ENCODE results near the gene CMTM5.

DNA sequence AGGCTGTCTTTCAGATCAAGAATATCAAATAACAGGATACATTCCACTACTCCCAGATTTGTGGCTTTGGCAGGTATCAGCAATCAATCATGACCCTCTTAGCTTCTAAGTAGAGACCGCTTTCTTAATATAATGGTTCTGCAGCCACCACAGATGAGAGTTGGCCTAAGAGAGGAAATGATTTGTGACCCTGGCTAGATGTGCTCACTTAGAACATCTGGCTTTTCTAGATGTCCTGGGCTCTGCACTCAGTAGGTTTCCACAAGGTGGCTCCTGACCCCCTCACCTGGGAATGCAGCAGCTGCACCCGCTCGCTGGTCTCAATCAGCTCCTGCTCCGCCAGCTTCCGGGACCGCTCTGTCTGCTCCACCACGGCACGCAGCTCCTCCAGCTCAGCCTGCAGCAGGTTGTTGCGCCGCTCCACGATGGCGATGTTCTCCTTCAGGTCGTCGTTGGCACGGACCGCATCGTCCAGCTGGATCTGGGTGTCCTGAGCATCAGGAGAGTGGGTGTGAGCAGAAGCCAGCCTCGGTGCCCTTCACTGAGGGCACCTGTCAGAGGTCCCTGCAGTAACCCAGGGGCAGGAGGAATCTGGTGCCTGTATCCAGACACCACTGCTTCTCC is 8.9 kb downstream of the CMTM5 start:
- TF ChIP-seq POLR2AphosphoS5 (IDR thresholded peaks at IDR 0.05; ENCODE audit: insufficient read depth, low read depth, low read length), result no peak
- TF ChIP-seq CTCF (IDR thresholded peaks at IDR 0.05; ENCODE audit: extremely low read depth in 1 of 2, insufficient read depth in 1 of 2, low read depth in 1 of 2, low read length in 2 of 2), result no peak
- TF ChIP-seq EZH2 (IDR thresholded peaks at IDR 0.05; ENCODE audit: borderline replicate concordance, low read depth, low read length, severe bottlenecking), result no peak
- no peak for TF ChIP-seq POLR2A (IDR thresholded peaks at IDR 0.05; ENCODE audit: low read depth, low read length)
- TF ChIP-seq MYC (IDR thresholded peaks at IDR 0.05; ENCODE audit: low read depth, low read length), result no peak
- no peak for TF ChIP-seq GATA2 (IDR thresholded peaks at IDR 0.05; ENCODE audit: insufficient read depth, insufficient read length, low read depth, low read length)
- no peak for TF ChIP-seq MAX (IDR thresholded peaks at IDR 0.05; ENCODE audit: insufficient read depth, insufficient read length)
- no peak for TF ChIP-seq FOS (IDR thresholded peaks at IDR 0.05; ENCODE audit: borderline replicate concordance, insufficient read depth, low read length)
- TF ChIP-seq JUN (IDR thresholded peaks at IDR 0.05; ENCODE audit: borderline replicate concordance, insufficient read depth, insufficient read length, low read depth), result no peak
